Activated CD8-positive, alpha-beta memory T cell treated with anti-CD3 and anti-CD28 coated beads, Interleukin-2, amount 50 U/mL, for 1 hour (primary cell): Measurements from ENCODE around the gene NR2F2.

Source experiments
- DNase-seq: peaks from one replicate; pipeline ENCODE4 v3.0.0-alpha.2; 2020; ENCODE audit errors: extremely low read depth

NR2F2 gene

GRCh38 chr15:96316953-96317629 lies 13.4 kb upstream of the NR2F2 start:
- no peak for DNase-seq

GRCh38 chr15:96320107-96320506 lies 10.4 kb upstream of the NR2F2 start:
- DNase-seq, result no peak

- no peak for DNase-seq
These were observed 9.5 kb upstream of the NR2F2 start for GRCh38 chr15:96320703-96321638.

- no peak for DNase-seq
These were observed 8.6 kb upstream of the NR2F2 start for GRCh38 chr15:96321639-96322535.

- DNase-seq, result no peak
These were observed 7.8 kb upstream of the NR2F2 start for GRCh38 chr15:96322536-96323318.

- no peak for DNase-seq
These were observed 7.0 kb upstream of the NR2F2 start for GRCh38 chr15:96323319-96324145.

- DNase-seq, result no peak
These were observed 6.2 kb upstream of the NR2F2 start for GRCh38 chr15:96324192-96324895.

GRCh38 chr15:96324940-96325540 lies 5.5 kb upstream of the NR2F2 start:
- DNase-seq, result no peak

GRCh38 chr15:96325541-96326327 lies 4.8 kb upstream of the NR2F2 start:
- no peak for DNase-seq

- no peak for DNase-seq
These were observed 4.0 kb upstream of the NR2F2 start for GRCh38 chr15:96326328-96327154.

- no peak for DNase-seq
These were observed 3.3 kb upstream of the NR2F2 start for GRCh38 chr15:96327155-96327741.

- DNase-seq, result no peak
These were observed 2.2 kb upstream of the NR2F2 start for GRCh38 chr15:96328181-96328876.

- no peak for DNase-seq
These were observed 1.7 kb upstream of the NR2F2 start for GRCh38 chr15:96328877-96329195.

GRCh38 chr15:96329403-96329981 lies 1.0 kb upstream of the NR2F2 start:
- DNase-seq, result no peak

- no peak for DNase-seq
These were observed 443 bp upstream of the NR2F2 start for GRCh38 chr15:96330064-96330449.
